ENCODE data around the gene POLR3E.
"Not testable (repeated sequence)": the region's sequence is repeated elsewhere in the genome, so short reads cannot be mapped to it uniquely, and the experiment has no call there.

Gene POLR3E

GRCh38 chr16:22293137-22294106 lies 3.8 kb upstream of the POLR3E start:
- no peak for DNase-seq

- no peak for DNase-seq
These were observed 740 bp upstream of the POLR3E start for GRCh38 chr16:22296225-22297113.

GRCh38 chr16:22297871-22298733 lies 893 bp downstream of the POLR3E start:
- peak; percentile 94 for DNase-seq

- DNase-seq = no peak
These were observed 1.8 kb downstream of the POLR3E start for GRCh38 chr16:22299036-22299435.

GRCh38 chr16:22300427-22301071 lies 3.3 kb downstream of the POLR3E start:
- no peak for DNase-seq

- DNase-seq = not testable (repeated sequence)
These were observed 4.2 kb downstream of the POLR3E start for GRCh38 chr16:22301423-22301822.

- no peak for DNase-seq
These were observed 5.7 kb downstream of the POLR3E start for GRCh38 chr16:22302776-22303363.

GRCh38 chr16:22304411-22304810 lies 7.2 kb downstream of the POLR3E start:
- no peak for DNase-seq

GRCh38 chr16:22306788-22307187 lies 9.6 kb downstream of the POLR3E start:
- DNase-seq = no peak

GRCh38 chr16:22307838-22308237 lies 10.6 kb downstream of the POLR3E start:
- no peak for DNase-seq

- DNase-seq = no peak
These were observed 11.8 kb downstream of the POLR3E start for GRCh38 chr16:22308824-22309520.

- no peak for DNase-seq
These were observed 14.3 kb downstream of the POLR3E start for GRCh38 chr16:22311520-22311919.

GRCh38 chr16:22312897-22313781 lies 15.9 kb downstream of the POLR3E start:
- no peak for DNase-seq

GRCh38 chr16:22313876-22314470 lies 16.8 kb downstream of the POLR3E start:
- no peak for DNase-seq

- DNase-seq = no peak
These were observed 17.7 kb downstream of the POLR3E start for GRCh38 chr16:22314661-22315626.

- DNase-seq = no peak
These were observed 18.8 kb downstream of the POLR3E start for GRCh38 chr16:22315979-22316378.

- DNase-seq = no peak
These were observed 19.2 kb downstream of the POLR3E start for GRCh38 chr16:22316411-22316811.

- DNase-seq = no peak
These were observed 19.9 kb downstream of the POLR3E start for GRCh38 chr16:22317001-22317530.
